ENCODE measurements around the gene EBLN1. TPM values are rescaled to one million over a fixed set of nuclear protein-coding genes. Genes with fewer than 3 reads are reported as not detected.

Gene EBLN1
- total and polyA plus RNA-seq, 11 donors, result not detected

- Histone ChIP-seq H3K27me3 (no peaks in the 10 kb centered on the region), H3K9me3 (no peaks in the 10 kb centered on the region), H3K36me3 (peaks cover 0 to 15% (median 0%) of the 10 kb centered on the region in 9 donors), H3K4me3 (no peak overlapping the region), H3K27ac (peak overlapping the region in 4 of 12 donors; percentile 24 to 57 (median 50)), H3K4me1 (peaks cover 0 to 12% (median 4%) of the 10 kb centered on the region in 12 donors)
- WGBS, 4 donors, result 87 to 93% (median 90%) methylated on average over 2 of the region's 2 CpGs
- TF ChIP-seq POLR2A (IDR thresholded peaks at IDR 0.05), result no peak
- TF ChIP-seq, protein P1, sequence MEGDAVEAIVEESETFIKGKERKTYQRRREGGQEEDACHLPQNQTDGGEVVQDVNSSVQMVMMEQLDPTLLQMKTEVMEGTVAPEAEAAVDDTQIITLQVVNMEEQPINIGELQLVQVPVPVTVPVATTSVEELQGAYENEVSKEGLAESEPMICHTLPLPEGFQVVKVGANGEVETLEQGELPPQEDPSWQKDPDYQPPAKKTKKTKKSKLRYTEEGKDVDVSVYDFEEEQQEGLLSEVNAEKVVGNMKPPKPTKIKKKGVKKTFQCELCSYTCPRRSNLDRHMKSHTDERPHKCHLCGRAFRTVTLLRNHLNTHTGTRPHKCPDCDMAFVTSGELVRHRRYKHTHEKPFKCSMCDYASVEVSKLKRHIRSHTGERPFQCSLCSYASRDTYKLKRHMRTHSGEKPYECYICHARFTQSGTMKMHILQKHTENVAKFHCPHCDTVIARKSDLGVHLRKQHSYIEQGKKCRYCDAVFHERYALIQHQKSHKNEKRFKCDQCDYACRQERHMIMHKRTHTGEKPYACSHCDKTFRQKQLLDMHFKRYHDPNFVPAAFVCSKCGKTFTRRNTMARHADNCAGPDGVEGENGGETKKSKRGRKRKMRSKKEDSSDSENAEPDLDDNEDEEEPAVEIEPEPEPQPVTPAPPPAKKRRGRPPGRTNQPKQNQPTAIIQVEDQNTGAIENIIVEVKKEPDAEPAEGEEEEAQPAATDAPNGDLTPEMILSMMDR (IDR thresholded peaks at IDR 0.05), result no peak
- no peak for ATAC-seq
- intact Hi-C loops (cut with DNase I), result loop anchor here in 1 of 10 donors (10.0 kb wide), 1 partner anchor 1197 kb away; no protein-coding TSS in a partner anchor
- no peak for DNase-seq
Observed at GRCh38 chr10:22247636-22248035, 29.8 kb upstream of the EBLN1 start.

DNA sequence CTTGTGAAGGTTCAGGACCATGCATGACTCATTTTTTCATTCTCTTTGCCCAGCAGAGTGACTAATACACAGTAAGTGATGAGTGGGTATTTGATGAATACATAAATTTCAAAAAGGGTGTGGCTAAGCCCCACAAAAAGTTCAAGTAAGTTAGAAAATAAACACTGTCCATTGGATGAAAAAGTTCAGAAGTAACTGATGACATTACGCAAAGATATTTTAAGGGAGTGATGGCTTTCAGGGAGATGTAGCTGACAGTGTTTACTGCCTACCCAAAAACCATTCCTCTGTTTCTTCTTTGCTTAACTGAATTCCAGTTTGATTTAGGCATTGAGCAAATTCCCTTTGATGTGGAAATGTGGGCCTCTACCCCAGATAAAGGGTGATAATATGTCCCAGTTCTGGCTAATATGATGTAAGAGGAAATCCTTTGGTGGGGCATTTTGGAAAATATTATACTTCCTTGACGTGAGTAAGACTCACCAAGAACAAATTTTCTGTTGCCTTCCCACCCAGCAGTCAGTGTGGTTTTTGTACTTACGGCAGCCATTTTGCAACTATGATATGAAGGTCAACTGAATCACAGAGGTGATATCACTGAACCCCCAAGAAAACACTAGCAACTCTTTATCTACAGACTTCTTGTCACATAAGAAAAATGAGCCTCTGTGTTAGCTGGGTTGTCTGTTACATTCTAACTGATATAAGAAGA is 29.0 kb upstream of the EBLN1 start:
- ATAC-seq, result peak in 3 of 4 donors; percentile 33 to 58 (median 42)
- no peaks in the 10 kb centered on the region for H3K27me3 ChIP-seq
- peak overlapping the region in 5 of 12 donors; percentile 24 to 57 (median 45) for H3K27ac ChIP-seq
- intact Hi-C loops (cut with DNase I), result loop anchor here in 1 of 10 donors (10.0 kb wide), 1 partner anchor 1198 kb away; no protein-coding TSS in a partner anchor
- TF ChIP-seq, protein P1 (IDR thresholded peaks at IDR 0.05), result no peak
- TF ChIP-seq POLR2A (IDR thresholded peaks at IDR 0.05), result no peak
- H3K4me1 ChIP-seq, result peaks cover 0 to 12% (median 4%) of the 10 kb centered on the region in 12 donors
- no peak for DNase-seq
- no peak overlapping the region for H3K4me3 ChIP-seq
- peaks cover 0 to 15% (median 0%) of the 10 kb centered on the region in 9 donors for H3K36me3 ChIP-seq
- 71 to 84% (median 80%) methylated on average over 3 of the region's 3 CpGs for WGBS, 4 donors
- H3K9me3 ChIP-seq, result no peaks in the 10 kb centered on the region

DNA sequence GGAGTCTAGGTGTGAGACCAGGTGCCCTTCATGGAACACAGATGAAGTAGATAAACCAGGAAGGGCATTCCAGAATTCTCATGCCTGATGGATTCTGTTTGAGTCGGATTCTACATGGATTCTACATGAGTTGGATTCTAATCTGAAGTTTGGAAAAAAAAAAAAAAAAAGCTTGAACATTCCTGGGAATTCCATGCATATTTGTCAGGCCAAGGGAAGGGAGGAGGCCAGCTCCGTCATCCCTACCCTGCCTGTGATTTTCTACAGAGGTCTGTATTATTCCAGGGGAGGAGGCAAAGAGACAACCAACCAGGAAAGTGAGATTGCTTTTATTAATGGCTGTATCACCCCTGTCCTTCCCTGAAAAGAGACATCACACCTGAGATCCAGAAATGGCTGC is 27.8 kb upstream of the EBLN1 start:
- peaks cover 0 to 9% (median 3%) of the 10 kb centered on the region in 12 donors for H3K4me1 ChIP-seq
- 53 to 72% (median 65%) methylated on average over 2 of the region's 2 CpGs for WGBS, 4 donors
- no peaks in the 10 kb centered on the region for H3K27me3 ChIP-seq
- H3K4me3 ChIP-seq, result no peak overlapping the region
- DNase-seq (no peak), ATAC-seq (peak in 2 of 4 donors; percentile 42 to 65)
- peaks cover 0 to 6% (median 0%) of the 10 kb centered on the region in 12 donors for H3K9me3 ChIP-seq
- peak overlapping the region in 2 of 12 donors; percentile 19 to 54 for H3K27ac ChIP-seq
- H3K36me3 ChIP-seq, result peaks cover 0 to 15% (median 0%) of the 10 kb centered on the region in 9 donors
- no peak for TF ChIP-seq POLR2A (IDR thresholded peaks at IDR 0.05)
- TF ChIP-seq, protein P1 (IDR thresholded peaks at IDR 0.05), result no peak
- intact Hi-C loops (cut with DNase I), result loop anchor here in 1 of 10 donors (10.0 kb wide), 1 partner anchor 1199 kb away; no protein-coding TSS in a partner anchor

- WGBS, 4 donors, result 83 to 95% (median 91%) methylated on average over 3 of the region's 3 CpGs
- TF ChIP-seq, protein P1 (IDR thresholded peaks at IDR 0.05), result no peak
- TF ChIP-seq POLR2A (IDR thresholded peaks at IDR 0.05), result no peak
- intact Hi-C loops (cut with DNase I), result loop anchor here in 1 of 10 donors (10.0 kb wide), 1 partner anchor 1200 kb away; no protein-coding TSS in a partner anchor
- Histone ChIP-seq H3K4me3 (no peak overlapping the region), H3K9me3 (peaks cover 0 to 6% (median 0%) of the 10 kb centered on the region in 12 donors), H3K4me1 (peaks cover 0 to 9% (median 0%) of the 10 kb centered on the region in 12 donors), H3K36me3 (peaks cover 0 to 15% (median 0%) of the 10 kb centered on the region in 9 donors), H3K27ac (no peak overlapping the region), H3K27me3 (peaks cover 0 to 3% (median 0%) of the 10 kb centered on the region in 9 donors)
- ATAC-seq, result no peak
- no peak for DNase-seq
Observed at GRCh38 chr10:22244855-22245254, 27.0 kb upstream of the EBLN1 start.
